HepG2 (cell line): Measurements from ENCODE around the gene SMIM43. TPM values are rescaled to one million over a fixed set of nuclear protein-coding genes. Genes with fewer than 3 reads are reported as not detected.
A peak's percentile ranks its signal among the peaks of the same experiment; 100 is the strongest.

Experiments used
- CC2D1A ChIP-seq: sonication (generic); formaldehyde crosslinking; IDR thresholded peaks from 2 replicates; pipeline ENCODE4 v1.8.1; 2023; ENCODE audit warnings: mild to moderate bottlenecking, missing genetic modification reagents
- ELK4 ChIP-seq: sonication (generic); formaldehyde crosslinking; IDR thresholded peaks from 2 replicates; pipeline ENCODE4 v1.9.0; 2021; ENCODE audit warnings: missing genetic modification reagents, borderline replicate concordance
- ERF ChIP-seq: IDR thresholded peaks from 2 replicates; pipeline ENCODE4 v1.6.1; 2018; ENCODE audit warnings: missing biosample characterization, missing genetic modification reagents
- GFI1 ChIP-seq: sonication (generic); formaldehyde crosslinking; IDR thresholded peaks from 2 replicates; pipeline ENCODE4 v1.5.0; 2020; ENCODE audit warnings: missing genetic modification reagents, mild to moderate bottlenecking, borderline replicate concordance
- MAZ ChIP-seq, 2 experiments: sonication (generic) in 1 of 2; formaldehyde crosslinking in 1 of 2; IDR thresholded peaks; 2 replicates each; pipeline versions ENCODE4 v1.5.0 to v1.6.1; 2012 to 2020; ENCODE audit warnings: low read depth in 2 of 2, mild to moderate bottlenecking in 2 of 2, borderline replicate concordance in 1 of 2, improper control_type of control experiment in 1 of 2, low read length in 1 of 2, missing genetic modification reagents in 1 of 2, moderate library complexity in 1 of 2
- MLX ChIP-seq: IDR thresholded peaks from 2 replicates; pipeline ENCODE4 v1.6.1; 2016
- NFATC3 ChIP-seq: sonication (generic); formaldehyde crosslinking; IDR thresholded peaks from 2 replicates; pipeline ENCODE4 v1.5.1; 2020; ENCODE audit warnings: mild to moderate bottlenecking, missing genetic modification reagents
- RFX5 ChIP-seq: IDR thresholded peaks from 2 replicates; pipeline ENCODE4 v1.6.1; 2011; ENCODE audit warnings: low read depth, low read length, improper control_type of control experiment
- SKI ChIP-seq: fragments of 450-650 bp; IDR thresholded peaks from one replicate; pipeline ENCODE4 v1.6.1; 2018; ENCODE audit warnings: mild to moderate bottlenecking; ENCODE audit not compliant: partially characterized antibody
- U2AF1 ChIP-seq: fragments of 200-400 bp; formaldehyde crosslinking; optimal IDR thresholded peaks from 2 replicates; pipeline ENCODE3; 2017; ENCODE audit warnings: mild to moderate bottlenecking, low read depth, low read length
- ZBTB40 ChIP-seq, 2 experiments: fragments of 450-650 bp in 1 of 2; sonication (generic) in 1 of 2; formaldehyde crosslinking in 1 of 2; IDR thresholded peaks; 2 replicates each; pipeline versions ENCODE4 v1.6.1 to v1.8.0; 2016 to 2022; ENCODE audit warnings: antibody characterized with exemption in 1 of 2, mild to moderate bottlenecking in 1 of 2, missing genetic modification reagents in 1 of 2
- ZNF275 ChIP-seq: sonication (generic); formaldehyde crosslinking; IDR thresholded peaks from 2 replicates; pipeline ENCODE4 v1.8.0; 2022; ENCODE audit warnings: missing genetic modification reagents, mild to moderate bottlenecking, inconsistent platforms, borderline replicate concordance
- ZNF510 ChIP-seq: sonication (generic); formaldehyde crosslinking; IDR thresholded peaks from 2 replicates; pipeline ENCODE4 v1.4.0; 2020; ENCODE audit warnings: low read depth, mild to moderate bottlenecking, missing genetic modification reagents
- ZNF530 ChIP-seq: sonication (generic); formaldehyde crosslinking; IDR thresholded peaks from 2 replicates; pipeline ENCODE4 v1.5.0; 2020; ENCODE audit warnings: low read depth, mild to moderate bottlenecking, missing genetic modification reagents
- polyA plus RNA-seq, 8 experiments: library from polyadenylated mRNA; depleted of rRNA in 3 of 8; stranded (reverse) in 7 of 8; unstranded in 1 of 8; fragments of >200 nt; fragmentation: Illumina TruSeq in 4 of 8; extraction: Trizol in 4 of 8; gene quantifications; 2 replicates each; pipeline versions ENCODE4 v1.2.1 to v1.2.3, GENCODE V29; 2011 to 2016; ENCODE audit warnings: low read depth in 4 of 8, missing spikeins in 1 of 8, mixed read lengths in 1 of 8; ENCODE audit not compliant: insufficient read depth in 1 of 8
- total RNA-seq, 5 experiments: library from RNA; depleted of rRNA; stranded (reverse); fragments of >200 nt; fragmentation: Illumina TruSeq; extraction: Trizol; gene quantifications; 2 replicates each; pipeline ENCODE4 v1.2.3, GENCODE V29; 2016; ENCODE audit warnings: low read depth in 1 of 5

SMIM43 gene
- total and polyA plus RNA-seq, 2 of the 13 experiments (the other 11 are each of a cell fraction or from before 2014, with no cell fraction given) = not detected

- no peak for TF ChIP-seq ZBTB40 (IDR thresholded peaks at IDR 0.05)
- peak; percentile 81; the same call in 1 of the 2 replicates for TF ChIP-seq ZBTB40 (CRISPR knock-in tag; IDR thresholded peaks at IDR 0.05)
- TF ChIP-seq ZNF510 (CRISPR knock-in tag) = 0 out of 2 replicates have a peak, but pooled peaks have one; percentile 73
- TF ChIP-seq MAZ (IDR thresholded peaks at IDR 0.05; ENCODE audit: borderline replicate concordance, low read depth, low read length) = no peak
- peak; percentile 30; the same call in 1 of the 2 replicates for TF ChIP-seq MAZ (CRISPR knock-in tag; IDR thresholded peaks at IDR 0.05; ENCODE audit: low read depth)
- TF ChIP-seq ZNF275 = no peak
- no peak for TF ChIP-seq SKI
- TF ChIP-seq ELK4 (CRISPR knock-in tag) = no peak
- peak; percentile 86 for TF ChIP-seq ERF (CRISPR knock-in tag)
- no peak for TF ChIP-seq CC2D1A (CRISPR knock-in tag)
- TF ChIP-seq GFI1 (CRISPR knock-in tag) = peak; percentile 48; the same call in 1 of the 2 replicates
- TF ChIP-seq RFX5 = peak; percentile 70; the same call in 1 of the 2 replicates
- TF ChIP-seq MLX (CRISPR knock-in tag) = peak; percentile 35; the same call in 1 of the 2 replicates
- no peak for TF ChIP-seq U2AF1
- TF ChIP-seq ZNF530 = no peak
- 0 out of 2 replicates have a peak, but pooled peaks have one; percentile 29 for TF ChIP-seq NFATC3 (CRISPR knock-in tag)
Observed at GRCh38 chr4:121800961-121801714, 36.2 kb upstream of the SMIM43 start, which contains the start of gene EXOSC9 (continued).
